Aorta (tissue), 5 donors: ENCODE data around the gene EMX1. TPM values are rescaled to one million over a fixed set of nuclear protein-coding genes. Genes with fewer than 3 reads are reported as not detected.

Source experiments
- ATAC-seq: fragments of 200-7000 bp; cut with Tn5 transposase; one replicate; pipeline ENCODE4 v1.9.1; 2022; ENCODE audit warnings: moderate library complexity; ENCODE audit not compliant: low FRiP score
- DNase-seq, 2 donors: peaks; one replicate each; pipeline ENCODE4 v3.0.0-alpha.2; 2020
- H3K27ac ChIP-seq, 2 donors: one replicate each; pipeline ENCODE4 v1.5.1; 2013; ENCODE audit warnings: low read length in 2 of 2, mild to moderate bottlenecking in 2 of 2, moderate library complexity in 2 of 2, control low read depth in 1 of 2, inconsistent platforms in 1 of 2, low read depth in 1 of 2
- H3K27me3 ChIP-seq, 2 donors: one replicate each; pipeline ENCODE4 v1.6.1; 2013; ENCODE audit warnings: control low read depth in 1 of 2, low read length in 1 of 2, mild to moderate bottlenecking in 1 of 2, moderate library complexity in 1 of 2; ENCODE audit not compliant: insufficient read depth in 2 of 2, control insufficient read depth in 1 of 2
- H3K36me3 ChIP-seq, 2 donors: one replicate each; pipeline ENCODE4 v1.6.1; 2013; ENCODE audit warnings: control low read depth in 1 of 2, low read length in 1 of 2, mild to moderate bottlenecking in 1 of 2; ENCODE audit not compliant: insufficient read depth in 2 of 2, control insufficient read depth in 1 of 2
- H3K4me1 ChIP-seq, 2 donors: one replicate each; pipeline ENCODE4 v1.6.1; 2013; ENCODE audit warnings: low read length in 2 of 2, control low read depth in 1 of 2, mild to moderate bottlenecking in 1 of 2, moderate library complexity in 1 of 2; ENCODE audit not compliant: insufficient read depth in 2 of 2, control insufficient read depth in 1 of 2
- H3K4me3 ChIP-seq, 2 donors: one replicate each; pipeline ENCODE4 v1.5.1; 2013; ENCODE audit warnings: low read length in 2 of 2, control low read depth in 1 of 2, mild to moderate bottlenecking in 1 of 2
- H3K9me3 ChIP-seq: one replicate; pipeline ENCODE4 v1.6.1; 2013; ENCODE audit warnings: mild to moderate bottlenecking, low read length; ENCODE audit not compliant: control insufficient read depth
- WGBS, 2 donors: extraction: QIAGEN DNeasy Blood & Tissue Kit; methylation state at CpG; one replicate each; pipeline ENCODE4 v1.1.7; 2013; 5-methylcytosine and 5-hydroxymethylcytosine counted together
- intact Hi-C, 2 donors: fragments of 100-400 bp; cut with DNase I; formaldehyde crosslinking; loops; one replicate each; pipeline versions ENCODE4 v1.14.2 to v1.15.0; 2022
- polyA plus RNA-seq, 2 donors: library from polyadenylated mRNA; stranded (reverse); fragments of 200-250 nt; gene quantifications; one replicate each; pipeline ENCODE4 v1.2.3, GENCODE V29; 2013
- total RNA-seq, 2 donors: library from RNA; stranded (reverse); fragmentation: NEBNext Ultra II Directional; extraction: Animal tissue kit (Norgen Biotek cat#: 25700); gene quantifications; one replicate each; pipeline ENCODE4 v1.2.1, GENCODE V29; 2021
- donor health status: healthy with polysubstance abuse.
- donor health status: Bipolar disorder and iron deficiency.
- donor health status: DM: no; HTN: no; CAD: no.
- donor health status: DM: no; HTN: no; CAD: no.
- donor health status: DM: yes; HTN: yes; CAD: no.

EMX1 gene
- total and polyA plus RNA-seq, 4 donors: not detected

DNA sequence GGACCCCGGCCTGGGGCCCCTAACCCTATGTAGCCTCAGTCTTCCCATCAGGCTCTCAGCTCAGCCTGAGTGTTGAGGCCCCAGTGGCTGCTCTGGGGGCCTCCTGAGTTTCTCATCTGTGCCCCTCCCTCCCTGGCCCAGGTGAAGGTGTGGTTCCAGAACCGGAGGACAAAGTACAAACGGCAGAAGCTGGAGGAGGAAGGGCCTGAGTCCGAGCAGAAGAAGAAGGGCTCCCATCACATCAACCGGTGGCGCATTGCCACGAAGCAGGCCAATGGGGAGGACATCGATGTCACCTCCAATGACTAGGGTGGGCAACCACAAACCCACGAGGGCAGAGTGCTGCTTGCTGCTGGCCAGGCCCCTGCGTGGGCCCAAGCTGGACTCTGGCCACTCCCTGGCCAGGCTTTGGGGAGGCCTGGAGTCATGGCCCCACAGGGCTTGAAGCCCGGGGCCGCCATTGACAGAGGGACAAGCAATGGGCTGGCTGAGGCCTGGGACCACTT is 16.4 kb downstream of the EMX1 start:
- WGBS, 2 donors: 90 to 91% methylated on average over 12 of the region's 12 CpGs
- DNase-seq (peak; percentile 25 to 66), ATAC-seq (no peak)
- Histone ChIP-seq H3K4me3 (no peak overlapping the region), H3K4me1 (no peaks in the 10 kb centered on the region), H3K9me3 (no peaks in the 10 kb centered on the region), H3K27ac (no peak overlapping the region), H3K27me3 (no peaks in the 10 kb centered on the region), H3K36me3 (no peaks in the 10 kb centered on the region)
- intact Hi-C loops: no loop called here

- WGBS, 2 donors: 85 to 90% methylated on average over 14 of the region's 14 CpGs
Measured at GRCh38 chr2:72934683-72935610, 17.6 kb downstream of the EMX1 start.

DNA sequence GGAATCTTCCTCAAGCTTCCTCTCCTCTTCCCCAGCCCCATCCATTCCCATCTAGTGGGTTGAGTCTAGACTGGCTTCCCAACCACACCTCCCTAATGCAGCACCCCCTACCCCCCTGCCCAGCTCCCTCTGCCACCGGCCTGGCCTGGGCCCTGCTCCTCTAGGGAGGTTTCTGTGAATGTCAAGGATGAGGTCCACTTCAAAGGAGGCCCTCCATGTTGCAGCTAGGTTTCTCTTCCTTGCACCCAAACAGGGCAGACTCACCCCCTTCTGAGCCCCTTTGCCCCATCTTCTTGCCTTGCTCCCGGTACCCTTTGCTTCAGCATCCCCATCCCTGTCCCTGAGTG is 18.3 kb downstream of the EMX1 start:
- ATAC-seq (no peak), DNase-seq (peak in 1 of 2 donors; percentile 38)
- no peaks in the 10 kb centered on the region for H3K9me3 ChIP-seq
- H3K36me3 ChIP-seq: no peaks in the 10 kb centered on the region
- intact Hi-C loops: no loop called here
- H3K4me3 ChIP-seq: no peak overlapping the region
- H3K4me1 ChIP-seq: no peaks in the 10 kb centered on the region
- no peak overlapping the region for H3K27ac ChIP-seq
- H3K27me3 ChIP-seq: no peaks in the 10 kb centered on the region
- WGBS, 2 donors: 82 to 90% methylated on average over 2 of the region's 2 CpGs

More at GRCh38 chr2:72934683-72935610, 17.6 kb downstream of the EMX1 start:
- no peaks in the 10 kb centered on the region for H3K36me3 ChIP-seq
- H3K9me3 ChIP-seq: no peaks in the 10 kb centered on the region
- peak; percentile 30 to 34 for DNase-seq
- no peak overlapping the region for H3K4me3 ChIP-seq
- no peaks in the 10 kb centered on the region for H3K4me1 ChIP-seq
- no peaks in the 10 kb centered on the region for H3K27me3 ChIP-seq
- no peak for ATAC-seq
- intact Hi-C loops: no loop called here
- H3K27ac ChIP-seq: no peak overlapping the region

- 57 to 61% methylated on average over 19 of the region's 19 CpGs for WGBS, 2 donors
- intact Hi-C loops: no loop called here
- DNase-seq: peak in 1 of 2 donors; percentile 57
- no peaks in the 10 kb centered on the region for H3K27me3 ChIP-seq
- no peaks in the 10 kb centered on the region for H3K9me3 ChIP-seq
- ATAC-seq: no peak
- no peak overlapping the region for H3K27ac ChIP-seq
- H3K4me3 ChIP-seq: no peak overlapping the region
- no peaks in the 10 kb centered on the region for H3K4me1 ChIP-seq
- no peaks in the 10 kb centered on the region for H3K36me3 ChIP-seq
Measured at GRCh38 chr2:72936660-72937355, 19.5 kb downstream of the EMX1 start.

DNA sequence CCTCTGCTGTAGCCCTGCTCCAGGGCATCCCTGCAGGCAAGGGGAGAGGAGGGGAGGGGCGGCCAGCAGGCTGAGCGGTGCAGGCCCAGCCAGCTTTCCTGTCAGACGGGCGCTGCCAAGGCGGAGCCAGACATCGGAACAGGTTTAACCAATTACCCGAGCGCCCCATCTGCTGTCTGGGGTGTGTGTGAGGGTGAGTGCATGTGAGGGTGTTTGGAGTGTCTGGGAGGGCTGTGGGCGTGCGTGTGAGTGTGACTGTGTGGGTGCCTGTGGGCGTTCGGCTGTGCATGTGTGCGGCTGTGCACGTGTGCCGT is 20.0 kb downstream of the EMX1 start:
- ATAC-seq (no peak), DNase-seq (no peak)
- H3K9me3 ChIP-seq: no peaks in the 10 kb centered on the region
- no peaks in the 10 kb centered on the region for H3K36me3 ChIP-seq
- H3K27ac ChIP-seq: no peak overlapping the region
- H3K27me3 ChIP-seq: no peaks in the 10 kb centered on the region
- H3K4me3 ChIP-seq: no peak overlapping the region
- WGBS, 2 donors: 75 to 86% methylated on average over 14 to 15 of the region's 15 CpGs
- intact Hi-C loops: no loop called here
- H3K4me1 ChIP-seq: no peaks in the 10 kb centered on the region

DNA sequence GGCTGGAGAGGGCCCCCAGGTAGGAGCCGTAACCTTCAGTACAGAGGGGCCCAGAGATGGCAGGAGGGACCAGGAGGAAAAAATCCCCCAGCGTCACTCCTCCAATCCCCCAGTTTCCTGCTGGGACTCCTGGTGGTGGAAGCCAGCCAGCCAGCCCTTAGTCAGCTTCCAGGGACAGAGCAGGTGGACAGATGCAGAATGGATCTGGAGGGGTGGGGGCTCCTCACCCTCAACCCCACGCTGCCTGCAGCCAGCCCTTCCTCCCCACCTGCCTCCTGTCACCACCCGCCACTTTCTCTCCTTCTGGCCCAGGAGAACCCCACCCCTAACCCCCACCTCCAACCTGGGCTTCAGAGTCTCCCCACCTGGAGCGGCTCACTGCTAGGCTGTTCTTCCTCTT is 21.1 kb downstream of the EMX1 start:
- WGBS, 2 donors: 76 to 91% methylated on average over 5 of the region's 5 CpGs
- H3K4me1 ChIP-seq: no peaks in the 10 kb centered on the region
- intact Hi-C loops: no loop called here

DNA sequence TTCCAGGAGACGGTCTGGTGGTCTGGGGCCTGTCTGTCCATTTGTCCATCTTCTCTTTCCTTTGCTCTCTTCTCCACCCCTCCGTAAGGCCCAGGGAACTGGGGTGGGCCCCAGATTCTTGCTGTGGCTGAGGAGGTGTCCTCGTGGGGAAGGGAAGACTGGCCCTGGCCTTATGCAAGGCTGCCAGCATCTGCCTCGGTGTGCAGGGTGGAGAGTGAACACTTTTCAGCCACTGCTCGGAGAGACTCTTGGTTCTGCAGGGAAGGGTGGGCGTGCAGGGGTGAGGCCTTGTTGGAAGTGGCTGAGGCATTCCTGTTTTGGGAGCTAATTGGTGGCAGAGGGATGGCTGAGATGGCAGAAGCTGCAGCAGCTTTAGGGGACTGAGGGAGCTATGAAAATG is 23.0 kb downstream of the EMX1 start:
- intact Hi-C loops: no loop called here
- 80 to 83% methylated on average over 6 of the region's 6 CpGs for WGBS, 2 donors

More for the DNA sequence above, 21.1 kb downstream of the EMX1 start:
- DNase-seq (no peak), ATAC-seq (no peak)
- Histone ChIP-seq H3K27ac (no peak overlapping the region), H3K36me3 (no peaks in the 10 kb centered on the region), H3K4me3 (no peak overlapping the region), H3K27me3 (no peaks in the 10 kb centered on the region), H3K9me3 (no peaks in the 10 kb centered on the region)

GRCh38 chr2:72940786-72941185 is 23.5 kb downstream of the EMX1 start:
- H3K9me3 ChIP-seq: no peaks in the 10 kb centered on the region
- WGBS, 2 donors: 71 to 76% methylated on average over 6 of the region's 6 CpGs
- no peak for ATAC-seq
- DNase-seq: no peak
- H3K36me3 ChIP-seq: no peaks in the 10 kb centered on the region
- H3K27me3 ChIP-seq: no peaks in the 10 kb centered on the region
- H3K4me1 ChIP-seq: no peaks in the 10 kb centered on the region
- intact Hi-C loops: no loop called here
- no peak overlapping the region for H3K27ac ChIP-seq
- no peak overlapping the region for H3K4me3 ChIP-seq

More for the DNA sequence above, 23.0 kb downstream of the EMX1 start:
- DNase-seq: no peak
- H3K36me3 ChIP-seq: no peaks in the 10 kb centered on the region
- no peak for ATAC-seq
- no peak overlapping the region for H3K4me3 ChIP-seq
- no peaks in the 10 kb centered on the region for H3K9me3 ChIP-seq
- H3K27me3 ChIP-seq: no peaks in the 10 kb centered on the region
- no peaks in the 10 kb centered on the region for H3K4me1 ChIP-seq
- H3K27ac ChIP-seq: no peak overlapping the region

GRCh38 chr2:72942293-72942692 is 25.0 kb downstream of the EMX1 start:
- intact Hi-C loops: no loop called here

More at GRCh38 chr2:72942293-72942692, 25.0 kb downstream of the EMX1 start:
- H3K27me3 ChIP-seq: no peaks in the 10 kb centered on the region
- no peak for DNase-seq
- no peaks in the 10 kb centered on the region for H3K9me3 ChIP-seq
- no peaks in the 10 kb centered on the region for H3K36me3 ChIP-seq
- H3K4me3 ChIP-seq: no peak overlapping the region
- ATAC-seq: no peak
- no peaks in the 10 kb centered on the region for H3K4me1 ChIP-seq
- 94 to 95% methylated on average over 8 of the region's 8 CpGs for WGBS, 2 donors
- H3K27ac ChIP-seq: no peak overlapping the region
